ENCODE measurements around the gene CPNE9. TPM values are rescaled to one million over a fixed set of nuclear protein-coding genes. Genes with fewer than 3 reads are reported as not detected.

CPNE9 gene
- total and polyA plus RNA-seq, 4 experiments from 2014 or later: 0.58 to 0.64 TPM; not detected in 2

DNA sequence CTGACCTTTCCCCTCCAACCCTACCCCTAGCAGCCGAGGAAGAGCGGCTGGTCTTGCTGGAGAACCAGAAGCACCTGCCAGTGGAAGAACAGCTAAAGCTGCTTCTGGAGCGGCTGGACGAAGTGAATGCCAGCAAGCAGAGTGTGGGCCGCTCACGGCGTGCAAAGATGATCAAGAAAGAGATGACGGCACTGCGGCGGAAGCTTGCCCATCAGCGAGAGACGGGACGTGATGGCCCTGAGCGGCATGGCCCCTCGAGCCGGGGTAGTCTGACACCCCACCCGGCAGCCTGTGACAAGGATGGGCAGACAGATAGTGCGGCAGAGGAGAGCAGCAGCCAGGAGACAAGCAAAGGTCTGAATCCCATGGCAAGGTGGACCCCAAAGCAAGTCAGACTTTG, 39.9 kb downstream of the CPNE9 start:
- H3K27me3 Mint-ChIP-seq: no peaks in the 10 kb centered on the region
- ChIA-PET POLR2A (ENCODE audit: partially characterized antibody) (interaction anchor here (6.0 kb wide), 1 partner anchor 11 kb away, joined by 34 read pairs; the partner anchor contains the start of gene BRPF1), CTCF (ENCODE audit: partially characterized antibody) (interaction anchor here (1.3 to 2.4 kb wide), 2 partner anchors 10 to 16 kb away, joined by 3 to 11 read pairs; no protein-coding TSS in a partner anchor)
- no peak for DNase-seq
- Histone ChIP-seq H3K4me1 (ENCODE audit: insufficient read depth, low read length) (no peaks in the 10 kb centered on the region), H3K36me3 (ENCODE audit: insufficient read depth, low read length) (peaks cover 88% of the 10 kb centered on the region), H3K4me3 (ENCODE audit: low read length in 2 of 2) (no peak overlapping the region), H3K27me3 (ENCODE audit: insufficient read depth, low read length) (no peaks in the 10 kb centered on the region), H3K27ac (ENCODE audit: low read depth, low read length) (no peak overlapping the region), H3K9me3 (ENCODE audit: control insufficient read depth in 1 of 2, low read length in 2 of 2) (no peaks in the 10 kb centered on the region)
- H3K4me3 Mint-ChIP-seq: no peak overlapping the region
- H3K36me3 Mint-ChIP-seq: peaks cover 51 to 90% of the 10 kb centered on the region in 2 donors
- no peaks in the 10 kb centered on the region for H3K9me3 Mint-ChIP-seq
- H3K4me1 Mint-ChIP-seq: peaks cover 0 to 1% (median 0%) of the 10 kb centered on the region in 4 donors
- intact Hi-C loops (cut with micrococcal nuclease): no loop called here
- peak overlapping the region in 2 of 7 donors; percentile 7 to 40 for H3K27ac Mint-ChIP-seq

DNA sequence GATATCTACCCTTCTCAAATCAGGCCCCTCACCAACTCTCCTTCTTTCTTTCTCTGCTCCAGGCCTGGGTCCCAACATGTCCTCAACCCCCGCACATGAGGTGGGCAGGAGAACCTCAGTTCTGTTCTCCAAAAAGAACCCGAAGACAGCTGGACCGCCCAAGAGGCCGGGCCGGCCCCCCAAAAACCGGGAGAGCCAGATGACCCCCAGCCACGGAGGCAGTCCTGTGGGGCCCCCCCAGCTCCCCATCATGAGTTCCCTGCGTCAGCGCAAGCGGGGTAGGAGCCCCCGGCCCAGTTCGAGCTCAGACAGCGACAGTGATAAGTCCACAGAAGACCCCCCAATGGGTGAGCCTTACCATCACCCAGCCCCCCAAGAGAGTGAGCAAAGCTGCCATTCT, 40.5 kb downstream of the CPNE9 start:
- ChIA-PET POLR2A (ENCODE audit: partially characterized antibody) (interaction anchor here (1.0 to 6.0 kb wide), 3 partner anchors 12 to 95 kb away, joined by 3 to 34 read pairs (median 6); partner anchors contain the start of genes ARPC4, BRPF1, MTMR14 and TADA3), CTCF (ENCODE audit: partially characterized antibody) (interaction anchor here (2.4 kb wide), 1 partner anchor 17 kb away, joined by 11 read pairs; no protein-coding TSS in a partner anchor)
- no peaks in the 10 kb centered on the region for H3K9me3 Mint-ChIP-seq
- H3K27ac Mint-ChIP-seq: peak overlapping the region in 2 of 7 donors; percentile 53 to 60
- Histone ChIP-seq H3K4me3 (ENCODE audit: low read length in 2 of 2) (no peak overlapping the region), H3K36me3 (ENCODE audit: insufficient read depth, low read length) (peaks cover 82% of the 10 kb centered on the region), H3K9me3 (ENCODE audit: control insufficient read depth in 1 of 2, low read length in 2 of 2) (no peaks in the 10 kb centered on the region), H3K4me1 (ENCODE audit: insufficient read depth, low read length) (peaks cover 2% of the 10 kb centered on the region), H3K27me3 (ENCODE audit: insufficient read depth, low read length) (no peaks in the 10 kb centered on the region), H3K27ac (ENCODE audit: low read depth, low read length) (no peak overlapping the region)
- intact Hi-C loops (cut with micrococcal nuclease): no loop called here
- no peaks in the 10 kb centered on the region for H3K27me3 Mint-ChIP-seq
- no peak overlapping the region for H3K4me3 Mint-ChIP-seq
- DNase-seq: no peak
- H3K4me1 Mint-ChIP-seq: peaks cover under 1 to 7% (median 2%) of the 10 kb centered on the region in 4 donors
- peaks cover 45 to 87% of the 10 kb centered on the region in 2 donors for H3K36me3 Mint-ChIP-seq

DNA sequence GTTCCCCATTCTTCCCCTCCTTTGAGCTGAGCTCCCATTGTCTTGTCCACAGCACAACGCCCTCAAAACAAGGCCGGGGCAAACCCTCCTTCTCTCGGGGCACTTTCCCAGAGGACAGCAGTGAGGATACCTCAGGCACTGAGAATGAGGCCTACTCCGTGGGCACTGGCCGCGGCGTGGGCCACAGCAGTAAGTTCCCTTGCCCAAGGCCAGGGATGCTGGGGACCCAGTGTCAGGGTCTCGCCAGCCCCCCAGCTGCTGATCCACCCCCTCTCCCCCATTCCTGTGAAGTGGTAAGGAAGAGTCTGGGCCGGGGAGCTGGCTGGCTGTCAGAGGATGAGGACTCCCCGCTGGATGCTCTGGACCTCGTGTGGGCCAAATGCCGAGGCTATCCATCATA, 41.9 kb downstream of the CPNE9 start:
- Histone ChIP-seq H3K9me3 (ENCODE audit: control insufficient read depth in 1 of 2, low read length in 2 of 2) (no peaks in the 10 kb centered on the region), H3K36me3 (ENCODE audit: insufficient read depth, low read length) (peaks cover 69% of the 10 kb centered on the region), H3K4me3 (ENCODE audit: low read length in 2 of 2) (no peak overlapping the region), H3K27ac (ENCODE audit: low read depth, low read length) (no peak overlapping the region), H3K27me3 (ENCODE audit: insufficient read depth, low read length) (no peaks in the 10 kb centered on the region), H3K4me1 (ENCODE audit: insufficient read depth, low read length) (peaks cover 11% of the 10 kb centered on the region)
- intact Hi-C loops (cut with micrococcal nuclease): no loop called here
- peaks cover 37 to 86% of the 10 kb centered on the region in 2 donors for H3K36me3 Mint-ChIP-seq
- ChIA-PET POLR2A (ENCODE audit: partially characterized antibody) (interaction anchor here (1.6 to 6.0 kb wide), 2 partner anchors 13 to 47 kb away, joined by 6 to 34 read pairs; partner anchors contain the start of genes ARPC4, BRPF1 and TADA3), CTCF (ENCODE audit: partially characterized antibody) (interaction anchor here (2.4 kb wide), 1 partner anchor 18 kb away, joined by 11 read pairs; no protein-coding TSS in a partner anchor)
- no peak for DNase-seq
- peak overlapping the region in 1 of 7 donors; percentile 4 for H3K27ac Mint-ChIP-seq
- H3K4me3 Mint-ChIP-seq: no peak overlapping the region
- H3K4me1 Mint-ChIP-seq: peaks cover 5 to 21% (median 12%) of the 10 kb centered on the region in 4 donors
- no peaks in the 10 kb centered on the region for H3K9me3 Mint-ChIP-seq
- H3K27me3 Mint-ChIP-seq: no peaks in the 10 kb centered on the region

DNA sequence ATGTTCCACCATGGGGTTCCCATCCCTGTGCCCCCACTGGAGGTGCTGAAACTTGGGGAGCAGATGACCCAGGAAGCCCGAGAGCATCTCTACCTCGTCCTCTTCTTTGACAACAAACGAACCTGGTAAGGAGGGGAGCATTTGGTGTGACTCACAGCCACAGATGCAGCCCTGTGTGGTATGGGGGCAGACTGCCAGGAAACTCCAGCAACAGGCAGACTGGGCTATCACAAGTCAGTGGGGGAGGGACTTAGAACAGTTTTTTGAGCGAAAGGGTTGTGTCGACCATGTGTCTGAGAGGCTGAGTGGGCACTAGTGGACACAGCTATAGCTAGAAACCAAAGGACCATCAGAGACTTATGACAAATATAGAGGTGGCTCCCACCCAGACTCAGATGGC, 42.7 kb downstream of the CPNE9 start:
- no peaks in the 10 kb centered on the region for H3K27me3 ChIP-seq (ENCODE audit: insufficient read depth, low read length)
- peaks cover 61% of the 10 kb centered on the region for H3K36me3 ChIP-seq (ENCODE audit: insufficient read depth, low read length)
- intact Hi-C loops (cut with micrococcal nuclease): no loop called here
- no peaks in the 10 kb centered on the region for H3K9me3 ChIP-seq (ENCODE audit: control insufficient read depth in 1 of 2, low read length in 2 of 2)
- Mint-ChIP-seq H3K36me3 (peaks cover 37 to 81% of the 10 kb centered on the region in 2 donors), H3K27me3 (no peaks in the 10 kb centered on the region), H3K4me1 (peaks cover 8 to 29% (median 20%) of the 10 kb centered on the region in 4 donors), H3K27ac (peak overlapping the region in 3 of 7 donors; percentile 4 to 96 (median 7)), H3K4me3 (no peak overlapping the region), H3K9me3 (no peaks in the 10 kb centered on the region)
- CTCF ChIA-PET (ENCODE audit: partially characterized antibody): interaction anchor here (1.8 kb wide), 1 partner anchor 11 kb away, joined by 5 read pairs; no protein-coding TSS in a partner anchor
- DNase-seq: no peak
- no peak overlapping the region for H3K27ac ChIP-seq (ENCODE audit: low read depth, low read length)
- no peak overlapping the region for H3K4me3 ChIP-seq (ENCODE audit: low read length in 2 of 2)
- POLR2A ChIA-PET (ENCODE audit: partially characterized antibody): interaction anchor here (6.0 kb wide), 1 partner anchor 14 kb away, joined by 34 read pairs; the partner anchor contains the start of gene BRPF1
- H3K4me1 ChIP-seq (ENCODE audit: insufficient read depth, low read length): peaks cover 19% of the 10 kb centered on the region

DNA sequence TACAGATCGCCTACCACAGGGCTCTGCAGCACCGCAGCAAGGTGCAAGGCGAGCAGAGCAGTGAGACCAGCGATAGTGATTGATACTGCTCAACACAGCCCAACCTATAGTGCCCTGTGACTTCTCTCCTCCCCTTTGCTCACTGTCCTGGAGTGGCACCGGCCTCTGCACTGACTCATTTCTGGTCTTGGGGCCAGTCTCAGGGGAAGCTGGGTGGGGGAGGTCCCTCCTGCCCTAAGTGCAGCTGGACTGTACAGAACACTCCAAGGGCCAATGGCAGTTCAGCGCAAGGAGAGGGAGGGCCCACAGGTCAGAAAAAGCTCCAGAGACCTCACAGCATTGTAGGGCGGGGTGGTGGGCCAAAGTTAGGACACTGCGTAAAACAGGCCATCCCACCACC, 43.6 kb downstream of the CPNE9 start:
- Histone ChIP-seq H3K27ac (ENCODE audit: low read depth, low read length) (no peak overlapping the region), H3K4me3 (ENCODE audit: low read length in 2 of 2) (no peak overlapping the region), H3K27me3 (ENCODE audit: insufficient read depth, low read length) (no peaks in the 10 kb centered on the region), H3K4me1 (ENCODE audit: insufficient read depth, low read length) (peaks cover 29% of the 10 kb centered on the region), H3K36me3 (ENCODE audit: insufficient read depth, low read length) (peaks cover 60% of the 10 kb centered on the region), H3K9me3 (ENCODE audit: control insufficient read depth in 1 of 2, low read length in 2 of 2) (no peaks in the 10 kb centered on the region)
- Mint-ChIP-seq H3K9me3 (no peaks in the 10 kb centered on the region), H3K27ac (peak overlapping the region in 1 of 7 donors; percentile 96), H3K4me3 (peak overlapping the region in 2 of 8 donors; percentile 30 to 41), H3K4me1 (peaks cover 17 to 38% (median 29%) of the 10 kb centered on the region in 4 donors), H3K36me3 (peaks cover 38 to 82% of the 10 kb centered on the region in 2 donors), H3K27me3 (no peaks in the 10 kb centered on the region)
- ChIA-PET POLR2A (ENCODE audit: partially characterized antibody) (interaction anchor here (4.1 kb wide), 1 partner anchor 46 kb away, joined by 52 read pairs; the partner anchor contains the start of genes ARPC4 and TADA3), CTCF (ENCODE audit: partially characterized antibody) (interaction anchor here (1.2 to 3.2 kb wide), 3 partner anchors 12 to 46 kb away, joined by 3 to 17 read pairs (median 5); partner anchors contain the start of genes ARPC4 and BRPF1)
- intact Hi-C loops (cut with micrococcal nuclease): no loop called here
- no peak for DNase-seq

DNA sequence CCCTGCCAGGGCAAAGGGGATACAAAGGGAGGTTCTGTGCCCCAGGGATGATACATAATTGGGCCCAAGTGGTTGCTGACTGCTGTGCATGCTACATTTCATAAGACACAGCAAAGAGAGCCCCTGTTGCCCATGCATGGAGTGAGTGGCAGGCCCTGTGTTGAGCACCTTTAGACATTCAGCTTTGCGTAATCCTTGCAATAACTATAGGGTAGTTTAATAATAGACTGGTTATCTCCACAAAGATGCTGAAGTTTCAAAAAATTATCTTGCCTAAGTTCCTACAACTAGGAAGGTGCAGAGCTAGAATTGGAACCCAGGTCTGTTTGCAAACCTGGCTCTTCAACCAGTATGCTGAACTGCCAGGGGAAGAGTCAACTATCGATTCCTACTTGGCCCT, 44.4 kb downstream of the CPNE9 start:
- Mint-ChIP-seq H3K27ac (peak overlapping the region in 3 of 7 donors; percentile 19 to 96 (median 37)), H3K4me1 (peaks cover 17 to 39% (median 29%) of the 10 kb centered on the region in 4 donors), H3K36me3 (peaks cover 33 to 76% of the 10 kb centered on the region in 2 donors), H3K27me3 (no peaks in the 10 kb centered on the region), H3K4me3 (peak overlapping the region in 1 of 8 donors; percentile 21), H3K9me3 (no peaks in the 10 kb centered on the region)
- Histone ChIP-seq H3K4me1 (ENCODE audit: insufficient read depth, low read length) (peaks cover 29% of the 10 kb centered on the region), H3K36me3 (ENCODE audit: insufficient read depth, low read length) (peaks cover 54% of the 10 kb centered on the region), H3K27ac (ENCODE audit: low read depth, low read length) (no peak overlapping the region), H3K9me3 (ENCODE audit: control insufficient read depth in 1 of 2, low read length in 2 of 2) (no peaks in the 10 kb centered on the region), H3K27me3 (ENCODE audit: insufficient read depth, low read length) (no peaks in the 10 kb centered on the region), H3K4me3 (ENCODE audit: low read length in 2 of 2) (no peak overlapping the region)
- DNase-seq: no peak
- ChIA-PET POLR2A (ENCODE audit: partially characterized antibody) (interaction anchor here (1.3 to 4.1 kb wide), 2 partner anchors 11 to 45 kb away, joined by 3 to 52 read pairs; partner anchors contain the start of genes ARPC4 and TADA3), CTCF (ENCODE audit: partially characterized antibody) (interaction anchor here (1.2 to 3.2 kb wide), 2 partner anchors 16 to 45 kb away, joined by 3 to 17 read pairs; partner anchors contain the start of genes ARPC4 and BRPF1)
- intact Hi-C loops (cut with micrococcal nuclease): no loop called here

DNA sequence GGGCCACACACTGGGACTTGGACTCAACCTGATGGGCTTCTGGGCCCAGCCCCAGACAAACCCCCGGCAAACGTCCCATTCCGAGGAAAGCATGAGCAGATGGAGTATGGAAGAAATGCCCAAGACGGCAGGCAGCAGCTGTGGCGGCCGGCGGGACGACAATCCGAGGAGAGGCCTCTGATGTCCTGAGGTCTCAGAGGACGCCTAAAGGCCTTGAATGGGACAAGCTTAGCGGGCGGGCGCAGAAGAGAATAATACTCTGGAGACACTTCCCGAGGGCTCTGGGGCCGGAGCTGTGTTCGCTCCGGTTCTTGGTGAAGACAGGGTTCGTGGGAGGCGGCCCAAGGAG, 45.6 kb downstream of the CPNE9 start:
- H3K27ac ChIP-seq (ENCODE audit: low read depth, low read length): peak overlapping the region; percentile 59
- H3K4me1 ChIP-seq (ENCODE audit: insufficient read depth, low read length): peaks cover 33% of the 10 kb centered on the region
- peaks cover 30 to 68% of the 10 kb centered on the region in 2 donors for H3K36me3 Mint-ChIP-seq
- H3K27me3 Mint-ChIP-seq: no peaks in the 10 kb centered on the region
- CTCF ChIA-PET (ENCODE audit: partially characterized antibody): interaction anchor here (0.8 to 3.2 kb wide), 6 partner anchors 9 to 60 kb away, joined by 3 to 17 read pairs (median 4); partner anchors contain the start of genes BRPF1 and TTLL3
- peak overlapping the region; percentile 58 to 92 for H3K4me3 ChIP-seq (ENCODE audit: low read length in 2 of 2)
- peaks cover 19 to 47% (median 33%) of the 10 kb centered on the region in 4 donors for H3K4me1 Mint-ChIP-seq
- DNase-seq: peak in 1 of 5 donors; percentile 5
- H3K9me3 Mint-ChIP-seq: no peaks in the 10 kb centered on the region
- H3K9me3 ChIP-seq (ENCODE audit: control insufficient read depth in 1 of 2, low read length in 2 of 2): no peaks in the 10 kb centered on the region
- H3K4me3 Mint-ChIP-seq: peak overlapping the region; percentile 88 to 98 (median 96)
- intact Hi-C loops (cut with micrococcal nuclease): loop anchor here (1.0 kb wide), 5 partner anchors 18 to 184 kb away; partner anchors contain the start of genes BRPF1, CRELD1, MTMR14 and TADA3
- peaks cover 44% of the 10 kb centered on the region for H3K36me3 ChIP-seq (ENCODE audit: insufficient read depth, low read length)
- H3K27ac Mint-ChIP-seq: peak overlapping the region; percentile 93 to 98 (median 95)
- no peaks in the 10 kb centered on the region for H3K27me3 ChIP-seq (ENCODE audit: insufficient read depth, low read length)
- POLR2A ChIA-PET (ENCODE audit: partially characterized antibody): interaction anchor here (0.9 to 4.1 kb wide), 15 partner anchors 10 to 352 kb away, joined by 3 to 60 read pairs (median 8); partner anchors contain the start of genes ARPC4, BRPF1, CAMK1 and CRELD1
